Hepatocyte (in vitro differentiated cells): Measurements from ENCODE around the gene ARHGEF40. TPM values are rescaled to one million over a fixed set of nuclear protein-coding genes. Genes with fewer than 3 reads are reported as not detected.

Experiments
- DNase-seq: peaks from one replicate; pipeline ENCODE4 v3.0.0-alpha.2; 2016; ENCODE audit warnings: low spot score
- H2AFZ ChIP-seq: fragments of 200-600 bp; sonication (generic); 2 replicates; pipeline ENCODE4 v1.6.0; 2016; ENCODE audit warnings: antibody characterized with exemption, mild to moderate bottlenecking
- H3K27ac ChIP-seq: fragments of 200-600 bp; sonication (generic); 2 replicates; pipeline ENCODE4 v1.5.1; 2016; ENCODE audit warnings: mild to moderate bottlenecking
- H3K27me3 ChIP-seq: fragments of 200-600 bp; sonication (generic); 2 replicates; pipeline ENCODE4 v1.6.1; 2016
- H3K36me3 ChIP-seq: fragments of 200-600 bp; sonication (generic); replicated peaks from 2 replicates; pipeline ENCODE4 v1.5.1; 2016; ENCODE audit warnings: low read depth; ENCODE audit not compliant: insufficient read depth
- H3K4me1 ChIP-seq: fragments of 200-600 bp; sonication (generic); 2 replicates; pipeline ENCODE4 v1.5.1; 2016; ENCODE audit warnings: mild to moderate bottlenecking, moderate library complexity; ENCODE audit not compliant: insufficient read depth
- H3K4me2 ChIP-seq: fragments of 200-600 bp; sonication (generic); 2 replicates; pipeline ENCODE4 v1.6.0; 2016
- H3K4me3 ChIP-seq: fragments of 200-600 bp; sonication (generic); 2 replicates; pipeline ENCODE4 v1.5.1; 2016; ENCODE audit warnings: mild to moderate bottlenecking
- H3K79me2 ChIP-seq: fragments of 200-600 bp; sonication (generic); 2 replicates; pipeline ENCODE4 v1.6.0; 2017; ENCODE audit warnings: mild to moderate bottlenecking
- H3K9me2 ChIP-seq: fragments of 200-600 bp; sonication (generic); replicated peaks from 2 replicates; pipeline ENCODE4 v1.6.0; 2017; ENCODE audit warnings: mild to moderate bottlenecking; ENCODE audit not compliant: insufficient read depth
- H3K9me3 ChIP-seq: fragments of 200-600 bp; sonication (generic); 2 replicates; pipeline ENCODE4 v1.5.1; 2016; ENCODE audit warnings: low read depth, mild to moderate bottlenecking
- H4K20me1 ChIP-seq: fragments of 200-600 bp; sonication (generic); 2 replicates; pipeline ENCODE4 v1.6.0; 2016; ENCODE audit warnings: mild to moderate bottlenecking; ENCODE audit not compliant: insufficient read depth, poor library complexity, severe bottlenecking
- CTCF ChIP-seq: fragments of 200-600 bp; sonication (generic); IDR thresholded peaks from 2 replicates; pipeline ENCODE4 v1.5.1; 2016; ENCODE audit warnings: antibody characterized with exemption, mild to moderate bottlenecking; ENCODE audit not compliant: poor library complexity
- EZH2 ChIP-seq: fragments of 200-600 bp; sonication (generic); IDR thresholded peaks from 2 replicates; pipeline ENCODE4 v1.6.1; 2016; ENCODE audit warnings: antibody characterized with exemption, mild to moderate bottlenecking, borderline replicate concordance
- EZH2phosphoT487 ChIP-seq: fragments of 200-600 bp; sonication (generic); IDR thresholded peaks from one replicate; pipeline ENCODE4 v1.6.1; 2018; ENCODE audit warnings: antibody characterized with exemption, mild to moderate bottlenecking, low read depth, moderate library complexity; ENCODE audit not compliant: unreplicated experiment, severe bottlenecking
- whole genome bisulfite sequencing: methylation state at CpG from one replicate; pipeline ENCODE4 v1.1.6; 2016; ENCODE audit warnings: low lambda C conversion rate; ENCODE audit errors: missing lambda C conversion rate; 5-methylcytosine and 5-hydroxymethylcytosine counted together
- polyA plus RNA-seq: library from polyadenylated mRNA; unstranded; fragments of >200 nt; fragmentation: Nextera tagmentation; extraction: Ambion mirVana; gene quantifications from 2 replicates; pipeline ENCODE4 v1.2.1, GENCODE V29; 2016
- total RNA-seq: library from RNA; depleted of rRNA; stranded (reverse); fragments of >200 nt; gene quantifications from 2 replicates; pipeline ENCODE4 v1.2.3, GENCODE V29; 2014

ARHGEF40 gene
- total and polyA plus RNA-seq, 2 experiments from 2014 or later, result 38.1 to 53.7 TPM

GRCh38 chr14:21030531-21030930, 39.6 kb upstream of the ARHGEF40 start:
- no peaks in the 10 kb centered on the region for H3K79me2 ChIP-seq
- no peaks in the 10 kb centered on the region for H4K20me1 ChIP-seq
- no peak for TF ChIP-seq CTCF
- no peak overlapping the region for H3K27ac ChIP-seq
- H3K4me2 ChIP-seq, result no peak overlapping the region
- H3K4me1 ChIP-seq, result peaks cover 12% of the 10 kb centered on the region
- H3K27me3 ChIP-seq, result no peaks in the 10 kb centered on the region
- no peak overlapping the region for H2AFZ ChIP-seq
- no peaks in the 10 kb centered on the region for H3K9me2 ChIP-seq
- 88% methylated on average over 12 of the region's 12 CpGs for WGBS
- no peak for DNase-seq
- H3K4me3 ChIP-seq, result no peak overlapping the region
- H3K36me3 ChIP-seq, result no peaks in the 10 kb centered on the region
- H3K9me3 ChIP-seq, result no peaks in the 10 kb centered on the region

- no peak for DNase-seq
- Histone ChIP-seq H4K20me1 (no peaks in the 10 kb centered on the region), H3K9me2 (no peaks in the 10 kb centered on the region), H2AFZ (no peak overlapping the region), H3K4me2 (no peak overlapping the region), H3K27me3 (no peaks in the 10 kb centered on the region), H3K79me2 (no peaks in the 10 kb centered on the region), H3K4me1 (no peaks in the 10 kb centered on the region), H3K36me3 (no peaks in the 10 kb centered on the region), H3K9me3 (no peaks in the 10 kb centered on the region), H3K4me3 (no peak overlapping the region), H3K27ac (no peak overlapping the region)
- WGBS, result 89% methylated on average over 5 of the region's 5 CpGs
- TF ChIP-seq EZH2phosphoT487 (no peak), CTCF (no peak), EZH2 (no peak)
Observed at GRCh38 chr14:21032326-21033132, 37.6 kb upstream of the ARHGEF40 start.

- DNase-seq, result no peak
- Histone ChIP-seq H2AFZ (no peak overlapping the region), H3K27me3 (no peaks in the 10 kb centered on the region), H3K4me3 (no peak overlapping the region), H3K79me2 (no peaks in the 10 kb centered on the region), H4K20me1 (no peaks in the 10 kb centered on the region), H3K4me2 (no peak overlapping the region), H3K9me3 (no peaks in the 10 kb centered on the region), H3K4me1 (peaks cover 2% of the 10 kb centered on the region), H3K9me2 (no peaks in the 10 kb centered on the region), H3K27ac (no peak overlapping the region), H3K36me3 (no peaks in the 10 kb centered on the region)
- TF ChIP-seq EZH2phosphoT487 (no peak), CTCF (no peak), EZH2 (no peak)
- 93% methylated on average over 4 of the region's 4 CpGs for WGBS
Observed at GRCh38 chr14:21033133-21033698, 36.9 kb upstream of the ARHGEF40 start.
